A673 (cell line): ENCODE data around the gene AKR1C1. TPM values are rescaled to one million over a fixed set of nuclear protein-coding genes. Genes with fewer than 3 reads are reported as not detected.
"Not testable (repeated sequence)": the region's sequence is repeated elsewhere in the genome, so short reads cannot be mapped to it uniquely, and the experiment has no call there.

ENCODE experiments used
- BruUV-seq: library from RNA; stranded (reverse); fragments of 400-500 nt; replicated peaks from 2 replicates; lab custom pipeline; 2021; lab: Mats Ljungman, UMichigan
- CTCF ChIA-PET: fragments of 300-600 bp; sonication (Branson Sonifier 250); formaldehyde crosslinking; loops from one replicate; lab custom pipeline; 2022; ENCODE audit warnings: antibody characterized with exemption; lab: Charles Lee
- POLR2A ChIA-PET: fragments of 300-600 bp; sonication (Branson Sonifier 250); formaldehyde crosslinking; loops from one replicate; lab custom pipeline; 2022; ENCODE audit warnings: antibody characterized with exemption; ENCODE audit not compliant: low non-redundant PET; lab: Charles Lee
- DNase-seq: peaks from one replicate; pipeline ENCODE4 v3.0.0-alpha.2; 2015; ENCODE audit warnings: low spot score
- H3K27ac ChIP-seq: fragments of 200-600 bp; sonication (generic); 2 replicates; pipeline ENCODE4 v1.5.1; 2016; ENCODE audit warnings: mixed run types, low read depth, mild to moderate bottlenecking, mixed read lengths, antibody characterized with exemption, low read length; ENCODE audit not compliant: poor library complexity, severe bottlenecking
- H3K27me3 ChIP-seq: fragments of 200-600 bp; sonication (generic); replicated peaks from 2 replicates; pipeline ENCODE4 v1.6.1; 2017; ENCODE audit warnings: mixed run types, low read depth, mild to moderate bottlenecking, mixed read lengths, antibody characterized with exemption, low read length; ENCODE audit not compliant: insufficient read depth, poor library complexity
- H3K36me3 ChIP-seq: fragments of 200-600 bp; sonication (generic); 2 replicates; pipeline ENCODE4 v1.6.1; 2016; ENCODE audit warnings: mixed run types, mild to moderate bottlenecking, mixed read lengths, antibody characterized with exemption, low read length; ENCODE audit not compliant: insufficient read depth, poor library complexity, severe bottlenecking
- H3K4me1 ChIP-seq: fragments of 200-600 bp; sonication (generic); 2 replicates; pipeline ENCODE4 v1.6.1; 2017; ENCODE audit warnings: mixed run types, mild to moderate bottlenecking, mixed read lengths, antibody characterized with exemption, low read length; ENCODE audit not compliant: insufficient read depth, poor library complexity, severe bottlenecking
- H3K4me3 ChIP-seq: fragments of 200-600 bp; sonication (generic); 2 replicates; pipeline ENCODE4 v1.5.1; 2016; ENCODE audit warnings: low read depth, mixed run types, mild to moderate bottlenecking, mixed read lengths, low read length; ENCODE audit not compliant: poor library complexity, severe bottlenecking
- H3K9me3 ChIP-seq: fragments of 200-600 bp; sonication (generic); 2 replicates; pipeline ENCODE4 v1.6.1; 2016; ENCODE audit warnings: mixed run types, low read depth, mild to moderate bottlenecking, mixed read lengths, antibody characterized with exemption, low read length; ENCODE audit not compliant: poor library complexity, severe bottlenecking
- EZH2 ChIP-seq: fragments of 200-600 bp; sonication (generic); IDR thresholded peaks from 2 replicates; pipeline ENCODE4 v1.6.1; 2017; ENCODE audit warnings: borderline replicate concordance, low read depth, mild to moderate bottlenecking, mixed read lengths, antibody characterized with exemption, low read length; ENCODE audit not compliant: poor library complexity, severe bottlenecking
- intact Hi-C: fragments of 100-400 bp; cut with micrococcal nuclease; formaldehyde crosslinking; loops from one replicate; pipeline ENCODE4 v1.10.0; 2022; ENCODE audit not compliant: unreplicated experiment
- total RNA-seq: library from RNA; stranded (reverse); gene quantifications from 2 replicates; pipeline ENCODE4 v1.2.3, GENCODE V29; 2021
- TF ChIP-seq, protein P1 (sequence below): fragments of 300-800, 200-600 bp; sonication (generic); conservative IDR thresholded peaks from 2 replicates; pipeline ENCODE4 v1.5.1; 2017; ENCODE audit warnings: low read depth, mild to moderate bottlenecking, antibody characterized with exemption, low read length, moderate library complexity, mixed read lengths

The AKR1C1 gene
- total RNA-seq, 1 experiment from 2014 or later = 9.8 TPM

DNA sequence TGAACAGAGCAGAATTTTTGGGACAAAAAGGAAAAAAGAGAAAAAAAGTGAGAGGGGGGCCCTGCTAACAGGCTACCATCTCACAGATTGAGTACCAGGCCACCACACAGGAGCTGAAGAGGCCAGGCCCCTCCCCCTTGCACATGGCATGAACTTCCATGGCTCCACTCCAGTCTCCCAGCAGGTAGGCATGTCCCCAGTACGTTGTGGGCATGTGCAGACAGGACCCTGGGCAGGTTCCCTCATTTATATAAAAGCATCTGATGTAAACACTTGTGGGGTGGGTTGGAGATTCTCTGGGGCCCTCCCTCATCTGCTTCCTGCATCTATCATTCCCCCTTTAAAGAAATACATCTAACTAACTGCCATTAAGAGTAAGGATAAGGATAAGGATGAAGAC is 45.0 kb upstream of the AKR1C1 start:
- no peaks in the 10 kb centered on the region for H3K9me3 ChIP-seq
- no peaks in the 10 kb centered on the region for H3K4me1 ChIP-seq
- no peak for TF ChIP-seq EZH2
- TF ChIP-seq, protein P1, sequence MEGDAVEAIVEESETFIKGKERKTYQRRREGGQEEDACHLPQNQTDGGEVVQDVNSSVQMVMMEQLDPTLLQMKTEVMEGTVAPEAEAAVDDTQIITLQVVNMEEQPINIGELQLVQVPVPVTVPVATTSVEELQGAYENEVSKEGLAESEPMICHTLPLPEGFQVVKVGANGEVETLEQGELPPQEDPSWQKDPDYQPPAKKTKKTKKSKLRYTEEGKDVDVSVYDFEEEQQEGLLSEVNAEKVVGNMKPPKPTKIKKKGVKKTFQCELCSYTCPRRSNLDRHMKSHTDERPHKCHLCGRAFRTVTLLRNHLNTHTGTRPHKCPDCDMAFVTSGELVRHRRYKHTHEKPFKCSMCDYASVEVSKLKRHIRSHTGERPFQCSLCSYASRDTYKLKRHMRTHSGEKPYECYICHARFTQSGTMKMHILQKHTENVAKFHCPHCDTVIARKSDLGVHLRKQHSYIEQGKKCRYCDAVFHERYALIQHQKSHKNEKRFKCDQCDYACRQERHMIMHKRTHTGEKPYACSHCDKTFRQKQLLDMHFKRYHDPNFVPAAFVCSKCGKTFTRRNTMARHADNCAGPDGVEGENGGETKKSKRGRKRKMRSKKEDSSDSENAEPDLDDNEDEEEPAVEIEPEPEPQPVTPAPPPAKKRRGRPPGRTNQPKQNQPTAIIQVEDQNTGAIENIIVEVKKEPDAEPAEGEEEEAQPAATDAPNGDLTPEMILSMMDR = no peak
- no peak overlapping the region for H3K27ac ChIP-seq
- no TSS peak for BruUV-seq
- no peaks in the 10 kb centered on the region for H3K27me3 ChIP-seq
- no peaks in the 10 kb centered on the region for H3K36me3 ChIP-seq
- intact Hi-C loops = no loop called here
- no peak overlapping the region for H3K4me3 ChIP-seq
- CTCF ChIA-PET = no interaction called here
- DNase-seq = no peak
- POLR2A ChIA-PET = no interaction called here

DNA sequence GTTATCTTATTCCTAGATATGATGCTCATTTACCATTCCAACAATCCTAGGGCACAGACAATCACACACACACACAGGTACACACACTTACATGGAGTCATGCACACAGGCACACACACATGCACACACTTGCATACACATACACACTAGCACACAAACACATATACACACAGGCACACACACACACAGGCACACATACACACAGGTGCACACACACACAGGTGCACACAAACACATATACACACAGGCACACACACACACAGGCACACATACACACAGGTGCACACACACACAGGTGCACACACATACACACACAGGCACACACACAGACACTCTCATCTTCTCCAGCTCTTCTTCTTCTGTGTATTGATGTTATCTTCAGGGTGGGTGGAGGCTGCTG is 38.7 kb upstream of the AKR1C1 start:
- H3K27me3 ChIP-seq, DNase-seq, CTCF ChIA-PET, BruUV-seq, intact Hi-C loops, H3K4me1 ChIP-seq, H3K36me3 ChIP-seq, H3K27ac ChIP-seq, POLR2A ChIA-PET, H3K4me3 ChIP-seq: not testable (repeated sequence)
- peaks cover 16% of the 10 kb centered on the region for H3K9me3 ChIP-seq

DNA sequence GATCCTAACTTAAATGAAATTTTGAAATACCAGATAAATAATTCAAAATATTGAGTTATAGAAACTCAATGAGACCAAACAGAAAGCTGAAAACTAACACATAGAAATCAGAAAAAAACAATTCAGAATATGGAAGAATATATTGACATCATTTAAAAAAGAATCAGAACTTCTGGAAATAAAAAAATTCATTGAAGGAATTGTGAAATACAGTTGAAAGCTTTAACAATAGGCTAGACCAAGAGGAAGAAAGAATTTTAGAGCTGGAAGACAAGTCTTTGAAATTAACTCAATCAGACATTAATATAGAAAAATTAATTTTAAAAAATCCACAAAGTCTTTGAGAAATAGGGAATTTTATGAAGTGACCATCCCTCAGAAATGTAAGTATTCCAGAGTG is 36.8 kb upstream of the AKR1C1 start:
- no peaks in the 10 kb centered on the region for H3K27me3 ChIP-seq
- H3K4me1 ChIP-seq = no peaks in the 10 kb centered on the region
- no peak overlapping the region for H3K27ac ChIP-seq
- CTCF ChIA-PET = no interaction called here
- intact Hi-C loops = no loop called here
- TF ChIP-seq EZH2 = no peak
- TF ChIP-seq, protein P1 = no peak
- POLR2A ChIA-PET = no interaction called here
- no peak for DNase-seq
- H3K36me3 ChIP-seq = no peaks in the 10 kb centered on the region
- no TSS peak for BruUV-seq
- H3K9me3 ChIP-seq = peaks cover 16% of the 10 kb centered on the region
- no peak overlapping the region for H3K4me3 ChIP-seq

DNA sequence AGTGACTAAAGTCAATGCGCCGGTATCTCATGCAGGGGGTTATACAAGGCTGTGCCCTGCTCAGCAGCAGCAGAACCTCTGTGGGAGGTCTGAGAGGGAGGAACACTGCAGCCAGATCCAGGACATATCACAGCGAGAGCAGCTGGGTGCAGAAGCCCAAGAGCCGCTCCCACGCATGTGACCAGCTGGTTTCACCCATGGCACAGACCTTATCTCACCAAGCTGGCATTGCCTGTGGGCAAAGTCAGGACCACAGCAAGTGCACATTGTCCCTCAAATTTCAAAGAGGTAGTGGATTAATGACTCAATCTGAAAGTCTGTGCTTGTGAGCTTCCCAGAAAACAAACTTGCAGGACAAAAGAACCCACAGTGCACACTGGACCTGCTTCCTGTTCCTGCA is 31.6 kb upstream of the AKR1C1 start:
- POLR2A ChIA-PET = no interaction called here
- CTCF ChIA-PET = no interaction called here
- BruUV-seq = no TSS peak

More for the DNA sequence above, 31.6 kb upstream of the AKR1C1 start:
- H3K4me1 ChIP-seq = no peaks in the 10 kb centered on the region
- no peak overlapping the region for H3K27ac ChIP-seq
- TF ChIP-seq, protein P1 = no peak
- TF ChIP-seq EZH2 = no peak
- no peaks in the 10 kb centered on the region for H3K36me3 ChIP-seq
- H3K27me3 ChIP-seq = no peaks in the 10 kb centered on the region
- intact Hi-C loops = no loop called here
- DNase-seq = no peak
- H3K9me3 ChIP-seq = peaks cover 9% of the 10 kb centered on the region
- H3K4me3 ChIP-seq = no peak overlapping the region
